NCI-H1930 (cell line): ENCODE data around the gene GSK3B.
A peak's percentile ranks its signal among the peaks of the same experiment; 100 is the strongest.

Source experiments
- DNase-seq, 2 experiments: peaks; one replicate each; lab custom pipeline; 2025; lab: John Stamatoyannopoulos, UW

The GSK3B gene

DNA sequence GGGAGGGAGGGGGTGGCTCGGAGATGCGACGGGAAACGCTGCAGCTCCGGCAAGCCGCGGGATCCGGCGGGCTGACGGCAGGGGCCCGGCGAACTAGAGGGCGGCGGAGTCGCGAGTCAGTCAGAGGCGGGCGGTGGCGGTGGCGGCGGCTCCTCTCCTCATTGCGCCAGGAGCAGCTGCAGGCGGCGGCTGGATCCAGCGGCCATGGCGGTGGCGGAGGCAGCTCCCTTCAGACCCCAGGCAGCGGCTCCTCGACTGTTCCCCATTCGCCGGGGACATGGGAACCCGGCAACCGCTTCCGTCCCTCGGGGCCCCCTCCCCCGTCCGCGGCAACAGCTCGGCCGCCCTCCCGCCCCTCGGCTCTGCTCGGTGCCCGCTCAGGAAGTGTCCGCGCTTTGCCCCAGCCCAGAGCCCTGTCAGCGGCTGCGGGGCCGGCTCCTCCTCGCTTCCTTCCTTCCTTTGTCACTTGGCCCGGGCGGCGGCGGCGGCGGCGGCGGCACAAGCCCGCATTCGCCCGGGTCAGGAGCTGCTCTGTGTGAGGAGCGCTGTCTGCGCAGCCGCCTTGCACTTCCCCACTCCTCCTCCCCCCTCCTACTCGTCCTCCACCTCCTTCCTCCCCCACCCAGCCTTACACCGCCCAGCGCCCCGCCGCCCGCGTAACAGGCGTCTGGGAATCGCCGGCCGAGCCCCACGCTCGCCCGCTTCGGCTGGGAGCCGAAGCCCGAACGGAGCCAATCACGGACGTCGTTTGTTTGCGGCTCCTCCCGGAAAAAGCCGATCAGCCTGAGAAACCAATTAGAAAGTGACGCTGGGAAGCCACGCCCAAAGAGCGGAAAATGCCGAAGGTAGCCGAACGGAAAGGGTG is at the start of gene GSK3B:
TSS of gene GSK3B (minus strand) at position 537 of the 865 bp plus-strand sequence. CDS start 1,013 bp downstream, outside the sequence.
- DNase-seq, result peak; percentile 72 to 100

DNA sequence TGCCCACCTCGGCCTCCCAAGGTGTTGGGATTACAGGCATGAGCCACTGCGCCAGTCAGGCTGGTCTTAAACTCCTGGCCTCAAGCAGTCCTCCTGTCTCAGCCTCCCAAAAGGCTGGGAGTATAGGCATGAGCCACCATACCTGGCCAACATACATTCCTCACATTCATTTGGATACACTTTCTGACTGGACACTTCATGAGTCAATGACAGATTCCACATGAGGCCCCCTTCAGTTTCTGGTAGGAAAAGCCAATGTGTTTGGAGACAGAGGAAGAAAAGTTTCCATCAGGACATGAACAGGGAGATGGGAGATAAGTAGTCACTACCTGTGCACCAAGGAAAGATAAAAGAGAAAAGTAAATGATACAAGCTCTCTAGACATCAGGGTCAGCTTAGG is 49.4 kb upstream of the GSK3B start:
- no peak for DNase-seq

DNA sequence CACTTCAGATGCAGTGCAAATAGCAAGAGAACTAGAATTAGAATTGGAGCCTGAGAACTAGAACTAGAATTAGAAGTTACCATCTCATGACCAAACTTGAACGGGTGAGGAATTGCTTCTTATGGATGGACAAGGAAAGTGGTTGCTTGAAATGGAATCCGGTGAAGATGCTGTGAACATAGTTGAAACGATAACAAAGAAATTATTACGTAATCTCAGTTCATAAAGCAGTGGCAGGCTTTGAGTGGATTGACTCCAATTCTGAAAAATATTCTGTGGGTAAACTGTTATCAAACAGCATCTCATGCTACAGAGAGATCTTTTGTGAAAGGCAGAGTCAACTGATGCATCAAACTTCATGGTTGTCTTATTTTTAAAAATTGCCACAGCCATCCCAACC is 48.0 kb upstream of the GSK3B start:
- DNase-seq, result no peak

DNA sequence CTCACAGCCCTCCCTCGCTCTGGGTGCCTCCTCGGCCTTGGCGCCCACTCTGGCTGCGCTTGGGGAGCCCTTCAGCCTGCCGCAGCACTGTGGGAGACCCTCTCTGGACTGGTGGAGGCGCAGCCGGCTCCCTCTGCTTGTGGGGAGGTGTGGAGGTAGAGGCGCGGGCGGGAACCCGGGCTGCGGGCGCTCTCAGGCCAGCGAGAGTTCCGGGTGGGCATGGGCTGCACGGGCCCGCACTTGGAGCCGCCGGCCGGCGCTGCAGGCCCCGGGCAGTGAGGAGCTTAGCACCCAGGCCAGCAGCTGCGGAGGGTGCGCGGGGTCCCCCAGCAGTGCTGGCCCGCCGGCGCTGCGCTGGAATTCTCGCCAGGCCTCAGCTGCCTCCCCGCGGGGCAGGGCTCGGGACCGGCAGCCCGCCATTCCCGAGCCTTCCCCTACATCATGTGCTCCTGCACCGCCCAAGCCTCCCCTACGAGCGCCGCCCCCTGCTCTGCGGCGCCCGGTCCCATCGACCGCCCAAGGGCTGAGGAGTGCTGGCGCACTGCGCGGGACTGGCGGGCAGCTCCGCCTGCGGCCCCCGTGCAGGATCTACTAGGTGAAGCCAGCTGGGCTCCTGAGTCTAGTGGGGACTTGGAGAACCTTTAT is 46.0 kb upstream of the GSK3B start:
- no peak for DNase-seq

DNA sequence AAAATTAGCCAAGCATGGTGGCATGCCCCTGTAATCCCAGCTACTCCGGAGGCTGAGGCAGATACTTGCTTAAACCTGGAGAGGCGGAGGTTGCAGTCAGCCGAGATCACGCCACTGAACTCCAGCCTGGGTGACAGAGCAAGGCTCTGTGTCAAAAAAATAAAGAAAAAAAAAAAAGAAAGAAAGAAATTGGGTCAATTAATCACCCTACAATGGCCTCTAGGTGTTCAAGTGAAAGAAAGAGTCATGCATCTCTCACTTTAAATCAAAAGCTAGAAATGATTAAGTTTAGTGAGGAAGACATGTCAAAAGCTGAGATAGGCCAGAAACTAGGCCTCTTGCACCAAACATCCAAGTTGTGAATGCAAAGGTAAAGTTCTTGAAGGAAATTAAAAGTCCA is 44.9 kb upstream of the GSK3B start:
- no peak for DNase-seq

DNA sequence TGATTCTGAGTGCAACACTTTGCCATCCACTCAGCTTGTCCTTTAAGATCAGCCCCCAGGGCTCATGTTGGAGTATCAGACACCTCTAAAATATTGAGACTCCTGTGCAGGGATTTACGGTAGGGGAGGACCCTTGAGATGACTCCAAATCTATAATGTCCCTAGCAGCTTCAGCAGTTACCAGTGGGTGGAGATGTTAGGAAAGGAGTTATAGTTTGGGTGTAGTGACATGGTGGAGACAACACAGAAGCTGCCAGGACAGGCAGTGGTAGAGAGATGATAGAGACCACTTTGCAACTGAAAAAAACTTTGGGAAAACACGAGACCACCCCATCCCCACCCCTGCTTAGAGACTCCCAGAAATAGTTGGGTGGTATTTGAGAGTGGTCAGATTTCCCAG is 43.3 kb upstream of the GSK3B start:
- no peak for DNase-seq

DNA sequence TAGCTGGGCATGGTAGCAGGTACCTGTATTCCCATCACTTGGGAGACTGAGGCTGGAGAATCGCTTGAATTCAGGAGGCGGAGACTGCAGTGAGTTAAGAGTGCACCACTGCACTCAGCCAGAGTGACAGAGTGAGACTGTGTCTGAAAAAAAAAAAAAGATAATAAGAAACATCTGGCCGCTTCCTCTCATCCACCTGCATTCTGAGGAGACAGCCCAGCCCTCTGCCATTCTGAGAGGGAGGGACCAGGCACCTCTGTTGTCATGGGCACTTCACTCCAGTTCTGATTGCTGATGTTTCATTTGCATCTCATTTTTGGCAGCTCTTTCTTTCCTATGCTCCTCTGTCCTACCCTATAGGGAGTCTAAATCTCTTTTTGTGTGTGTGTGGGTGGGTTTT is 36.4 kb upstream of the GSK3B start:
- DNase-seq, result no peak

DNA sequence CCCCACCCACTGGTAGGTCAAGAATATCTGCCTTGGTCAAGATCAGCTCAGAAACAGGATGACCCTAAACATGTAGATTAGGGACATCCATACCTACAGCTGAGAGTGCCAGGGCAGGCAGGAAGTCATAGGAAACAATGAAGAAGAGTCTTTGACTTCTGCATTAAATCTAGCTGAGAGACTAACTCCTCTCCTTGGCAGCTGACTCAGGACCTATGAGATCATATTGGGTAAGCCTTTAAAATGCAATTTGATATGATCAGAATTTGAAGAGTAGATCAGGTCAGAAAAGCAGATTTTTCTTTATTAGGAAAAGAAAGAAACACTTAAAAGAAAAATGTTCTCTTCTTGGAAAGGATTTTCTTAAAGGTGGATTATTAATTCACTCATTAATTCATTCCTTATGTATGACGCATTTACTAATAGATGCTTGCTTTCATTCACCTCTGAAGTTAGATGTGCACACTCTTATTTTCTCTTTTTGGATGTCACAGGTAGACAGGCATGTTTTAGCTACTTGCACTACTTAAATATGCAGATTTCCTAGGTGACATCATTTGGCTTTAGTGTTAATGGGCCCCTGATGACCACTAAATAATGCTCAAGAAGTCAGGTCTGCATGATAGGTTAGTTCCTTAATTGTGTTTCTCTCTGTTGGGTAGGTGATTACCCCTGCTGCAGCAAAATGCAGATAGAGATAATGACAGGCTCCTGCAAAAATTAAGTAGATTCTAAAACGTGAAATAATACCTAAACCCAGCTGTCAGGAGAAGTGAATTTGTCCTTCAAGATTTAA is 35.7 kb upstream of the GSK3B start:
- DNase-seq, result no peak

DNA sequence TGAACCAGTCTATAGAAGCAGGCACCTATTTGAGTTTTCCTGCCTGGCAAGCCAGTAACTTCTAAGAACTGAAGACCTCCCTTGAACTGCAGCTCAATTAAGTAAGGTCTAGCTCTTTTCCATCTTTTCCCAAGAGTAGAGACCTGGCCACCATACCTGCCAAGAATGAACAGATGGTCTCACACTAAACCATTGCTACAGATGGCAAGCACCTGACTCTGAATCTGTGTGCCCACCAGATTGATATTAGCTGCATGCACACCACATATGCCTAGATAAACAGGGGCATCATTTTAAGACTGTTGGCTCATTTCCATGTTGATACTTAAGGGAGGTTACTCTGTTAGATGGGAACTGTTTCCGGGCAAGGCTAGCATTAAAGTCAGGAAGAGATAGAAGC is 34.8 kb upstream of the GSK3B start:
- no peak for DNase-seq

DNA sequence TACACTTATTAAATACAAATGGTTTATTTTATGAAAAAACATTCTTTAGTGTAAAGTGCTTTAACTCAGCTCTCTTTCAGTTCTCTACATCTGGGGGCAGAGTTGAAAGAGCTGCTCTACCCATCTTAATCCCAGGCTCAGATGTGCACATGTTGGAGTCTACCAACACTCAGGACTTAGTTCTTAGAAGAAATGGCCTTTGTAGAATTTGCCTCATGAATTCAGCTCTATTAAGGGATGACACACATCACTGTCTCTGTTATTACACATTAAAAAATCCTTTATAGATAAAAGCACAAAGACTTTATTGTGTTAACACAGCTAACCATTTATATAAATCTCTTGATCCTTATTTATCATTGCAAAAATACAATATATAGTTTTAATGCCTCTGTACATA is 31.7 kb upstream of the GSK3B start:
- no peak for DNase-seq

DNA sequence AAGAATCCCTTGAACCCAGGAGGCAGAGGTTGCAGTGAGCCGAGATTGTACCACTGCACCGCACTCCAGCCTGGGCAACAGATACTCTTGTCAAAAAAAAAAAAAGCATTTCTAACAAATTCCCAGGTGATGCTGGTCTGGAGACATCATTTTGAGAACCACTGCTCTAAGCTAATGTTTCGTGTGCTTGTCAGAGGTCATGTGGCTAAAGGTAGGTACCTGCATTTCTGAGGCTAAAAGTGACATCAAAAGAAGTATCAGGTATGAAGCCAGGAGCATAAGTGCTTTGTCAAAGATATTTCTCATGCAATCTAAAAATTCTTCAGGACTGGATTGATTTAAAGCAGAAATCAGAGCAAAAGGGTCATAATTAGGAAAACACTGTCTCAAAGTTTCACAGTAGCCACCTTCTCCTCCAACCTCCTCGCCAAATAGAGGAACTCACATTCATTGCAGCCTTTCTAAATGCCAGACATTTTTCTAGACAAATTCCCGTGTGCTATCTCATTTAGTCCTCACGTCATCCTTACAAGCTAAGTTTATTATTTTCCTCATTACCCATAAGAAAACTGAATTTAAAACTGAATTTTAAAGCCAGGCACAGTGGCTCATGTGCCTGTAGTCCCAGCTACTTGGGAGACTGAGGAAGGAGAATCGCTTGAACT is 25.7 kb upstream of the GSK3B start:
- no peak for DNase-seq

DNA sequence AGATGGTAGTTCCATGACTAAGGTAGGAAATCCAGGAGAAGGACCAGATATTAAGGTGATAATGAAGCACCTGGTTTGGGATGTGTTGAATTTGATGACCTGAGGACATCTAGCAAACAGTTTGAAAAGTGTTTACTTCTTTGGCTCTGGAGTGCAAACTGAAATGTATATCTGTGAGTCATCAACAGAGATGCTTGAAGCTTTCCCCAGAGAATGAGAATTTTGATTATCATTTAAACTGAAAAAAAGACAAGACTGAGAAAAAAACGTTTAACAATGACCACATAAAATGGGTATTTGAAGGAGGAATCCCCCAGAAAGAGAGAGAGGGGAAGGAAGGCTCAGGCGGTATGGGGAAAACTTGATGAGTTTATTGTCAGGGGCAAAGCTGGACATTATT is 20.7 kb upstream of the GSK3B start:
- DNase-seq, result no peak

DNA sequence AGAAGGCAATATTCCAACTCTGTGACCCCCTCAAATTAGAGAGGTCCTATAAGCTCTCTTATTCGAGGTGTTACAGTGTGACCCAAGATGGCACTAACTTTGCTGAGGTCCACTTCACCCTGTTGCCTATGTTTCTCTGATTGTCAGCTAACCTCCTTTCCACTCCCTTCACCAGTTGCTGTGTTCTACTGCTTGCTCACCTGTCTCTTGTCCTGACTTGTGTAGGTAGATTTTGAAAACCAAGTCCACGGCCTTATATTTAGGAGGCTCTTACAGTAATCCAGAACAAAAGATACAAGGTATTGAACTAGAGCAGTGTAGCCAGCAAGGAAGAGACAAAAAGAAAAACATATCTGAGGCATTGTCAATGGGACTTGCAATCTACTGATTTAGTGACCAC is 20.1 kb upstream of the GSK3B start:
- no peak for DNase-seq

DNA sequence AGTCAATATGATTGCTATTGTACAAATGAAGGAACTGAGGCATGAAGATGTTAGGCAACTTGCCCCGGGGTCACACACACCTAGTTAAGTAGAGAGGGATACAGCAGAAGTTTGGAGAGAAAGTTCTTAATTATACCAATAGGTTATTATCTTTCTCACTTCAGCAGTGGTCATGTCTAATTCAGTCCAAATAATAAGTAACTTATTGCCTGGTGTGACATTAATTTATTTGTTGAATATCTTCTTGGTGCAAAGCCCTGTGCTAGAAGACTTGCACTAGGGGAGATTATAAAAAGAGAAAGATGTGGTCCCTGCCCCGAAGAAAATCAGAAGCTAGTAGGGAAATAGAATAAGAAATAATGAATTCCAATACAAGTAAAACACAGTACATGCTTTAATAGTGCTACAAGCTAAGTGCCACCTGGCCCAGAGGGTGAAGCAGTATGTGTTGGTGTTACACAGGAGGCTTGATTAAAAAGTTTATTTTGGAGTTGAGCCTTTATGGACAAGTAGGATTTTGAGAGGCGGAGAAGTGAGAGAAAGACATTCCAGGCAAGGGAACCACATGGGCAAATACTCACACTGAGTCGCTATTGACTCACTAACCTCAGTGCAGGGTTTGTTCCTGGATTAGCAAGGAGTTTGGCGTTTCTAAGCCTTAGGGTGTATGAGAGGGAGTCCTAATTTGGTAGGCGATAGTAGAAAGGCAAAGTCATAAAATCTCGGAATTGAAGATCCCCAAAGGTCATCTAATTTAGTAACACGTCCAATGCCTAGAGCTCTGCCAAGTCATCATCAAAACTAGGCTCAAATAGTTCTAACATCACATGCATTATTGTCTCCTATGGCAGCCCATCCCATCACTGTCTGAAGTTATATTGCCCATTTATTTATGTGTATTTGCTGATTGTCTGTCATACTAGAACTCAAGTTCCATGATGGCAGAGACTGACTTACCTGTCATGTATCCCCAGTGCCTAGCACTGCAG is 19.2 kb upstream of the GSK3B start:
- no peak for DNase-seq

DNA sequence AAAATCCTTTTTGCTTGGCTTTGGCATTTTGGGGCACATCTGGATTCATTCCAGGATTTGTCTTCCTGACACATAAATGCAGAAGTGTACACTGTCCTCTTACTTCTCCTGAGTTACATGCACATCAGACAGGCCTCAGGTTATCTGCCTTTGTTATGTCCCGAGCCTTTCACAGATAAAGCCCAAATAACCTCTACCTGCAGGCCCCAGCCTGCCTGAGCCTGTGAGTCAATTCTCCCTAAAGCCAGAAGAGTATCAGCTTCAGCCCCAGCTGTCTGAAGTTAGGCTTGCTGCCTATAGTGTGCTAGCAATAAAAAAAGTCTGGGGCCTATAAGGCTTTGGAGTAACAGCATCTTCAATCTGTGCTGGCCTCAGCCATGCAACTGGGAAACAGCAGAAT is 17.7 kb upstream of the GSK3B start:
- DNase-seq, result no peak

DNA sequence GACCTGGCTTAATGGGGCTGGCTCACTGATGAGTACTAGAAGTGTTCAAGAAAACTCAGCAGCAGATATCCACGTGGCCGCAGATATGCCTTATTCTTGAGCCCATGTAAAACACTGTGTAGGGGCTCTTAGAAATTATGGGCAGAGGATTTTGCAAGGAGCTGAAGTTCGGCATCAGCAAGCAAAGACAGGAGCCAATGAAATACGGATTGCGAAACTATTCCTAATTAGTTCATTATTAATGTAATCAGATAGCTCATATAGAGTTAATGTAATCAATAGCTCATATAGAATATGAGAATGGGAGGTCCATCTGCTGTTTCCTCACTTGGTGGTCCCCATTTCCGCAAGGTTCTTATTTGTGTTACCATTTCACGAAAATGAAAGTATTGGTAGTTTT is 9.0 kb upstream of the GSK3B start:
- DNase-seq, result no peak

DNA sequence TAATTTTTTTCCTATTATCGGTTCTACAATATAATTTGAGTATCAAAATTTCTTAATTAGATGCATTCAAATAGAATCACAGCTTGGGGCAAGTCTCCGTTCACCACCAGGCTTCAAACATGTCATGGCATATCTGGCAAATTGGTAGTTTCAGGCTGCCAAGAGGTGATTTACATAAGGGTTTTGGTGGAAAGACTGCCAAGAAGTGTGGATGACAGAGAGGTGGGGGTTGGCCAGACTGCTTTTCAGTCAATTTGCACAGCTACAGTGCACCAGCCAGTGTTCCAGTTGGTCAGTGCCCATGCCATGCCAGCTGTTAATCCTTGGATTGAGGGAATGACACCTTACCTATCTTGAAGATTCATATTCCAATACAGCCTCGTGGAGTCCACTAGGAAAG is 8.4 kb upstream of the GSK3B start:
- no peak for DNase-seq

DNA sequence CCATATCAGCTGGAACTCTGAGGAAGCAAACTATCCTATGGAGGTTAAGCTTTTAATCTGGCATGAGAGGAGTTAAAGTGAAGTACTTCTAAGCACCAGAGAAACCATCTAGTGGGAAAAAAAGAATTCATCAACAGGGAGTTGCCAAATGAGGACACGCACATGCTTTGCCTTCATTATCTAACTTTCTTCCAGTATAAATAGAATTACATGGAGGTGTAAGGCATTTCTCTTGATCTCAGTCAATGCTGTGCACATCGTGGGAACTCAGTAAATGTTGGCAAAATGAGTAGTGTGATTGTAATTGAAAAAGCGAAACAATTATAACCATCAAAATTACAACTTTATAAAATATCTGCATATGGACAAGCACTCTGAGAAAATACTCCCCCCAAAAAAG is 8.0 kb upstream of the GSK3B start:
- no peak for DNase-seq

DNA sequence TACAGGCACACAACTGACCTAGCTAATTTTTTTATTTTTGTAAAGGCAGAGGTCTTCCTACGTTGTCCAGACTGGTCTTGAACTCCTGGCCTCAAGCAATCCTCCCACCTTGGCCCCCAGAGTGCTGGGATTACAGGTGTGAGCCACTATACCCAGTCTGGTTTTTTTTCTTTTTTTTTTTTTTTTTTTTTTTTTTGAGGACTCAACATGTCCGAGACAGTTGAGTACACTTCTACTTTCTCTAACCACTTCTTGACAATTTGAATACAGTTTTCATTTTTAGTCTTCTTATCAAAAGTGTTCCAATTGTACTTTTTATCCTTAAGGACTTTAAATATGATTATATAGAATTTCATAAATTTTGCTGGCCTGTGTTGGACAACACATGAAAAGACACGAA is 7.4 kb upstream of the GSK3B start:
- DNase-seq, result no peak

DNA sequence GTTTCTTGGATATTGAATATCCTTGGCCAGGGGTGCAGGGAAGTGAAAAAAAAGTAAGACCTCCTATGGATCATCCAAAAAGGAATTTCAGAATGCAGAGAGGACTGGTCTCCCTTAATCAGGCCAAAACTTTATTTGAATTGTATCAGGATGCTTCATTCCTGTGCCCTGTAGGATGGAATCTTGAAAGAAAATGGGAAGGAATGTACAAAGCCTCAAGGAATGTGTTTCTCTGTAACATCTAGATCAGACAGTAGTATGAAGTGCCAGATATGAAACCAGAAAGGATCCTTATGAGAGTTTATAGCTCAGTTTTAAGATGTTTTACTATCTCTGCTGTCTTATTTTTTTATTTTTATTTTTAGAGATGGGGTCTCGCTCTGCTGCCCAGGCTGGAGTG is 6.5 kb upstream of the GSK3B start:
- no peak for DNase-seq

DNA sequence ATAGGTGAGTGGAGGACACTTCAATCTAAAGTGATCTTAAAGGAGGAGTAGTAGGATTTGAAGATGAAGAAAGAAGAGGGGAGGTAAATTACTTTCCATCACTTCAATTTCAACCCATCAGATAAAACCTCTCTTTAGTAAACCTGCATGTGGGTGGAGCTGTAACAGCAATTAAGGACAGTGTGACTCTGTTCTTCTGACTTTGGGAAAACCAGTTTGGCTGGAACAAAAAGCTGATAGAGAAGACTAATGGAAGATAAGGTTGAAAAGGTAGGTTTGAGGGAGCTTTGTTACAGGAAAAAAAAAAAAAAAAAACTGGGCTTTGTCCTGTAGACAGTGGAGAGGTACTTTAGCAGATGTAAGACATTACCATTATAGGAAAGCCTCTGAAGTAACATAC is 4.5 kb upstream of the GSK3B start:
- no peak for DNase-seq
